ENCODE data around the gene FKBP7.

GRCh38 chr2:178473931-178474330, 4.5 kb downstream of the FKBP7 start:
- no peak for TF ChIP-seq POLR2A (IDR thresholded peaks at IDR 0.05)
- no peak for TF ChIP-seq CTCF (IDR thresholded peaks at IDR 0.05)
